ENCODE results near the gene DTD1.

DNA sequence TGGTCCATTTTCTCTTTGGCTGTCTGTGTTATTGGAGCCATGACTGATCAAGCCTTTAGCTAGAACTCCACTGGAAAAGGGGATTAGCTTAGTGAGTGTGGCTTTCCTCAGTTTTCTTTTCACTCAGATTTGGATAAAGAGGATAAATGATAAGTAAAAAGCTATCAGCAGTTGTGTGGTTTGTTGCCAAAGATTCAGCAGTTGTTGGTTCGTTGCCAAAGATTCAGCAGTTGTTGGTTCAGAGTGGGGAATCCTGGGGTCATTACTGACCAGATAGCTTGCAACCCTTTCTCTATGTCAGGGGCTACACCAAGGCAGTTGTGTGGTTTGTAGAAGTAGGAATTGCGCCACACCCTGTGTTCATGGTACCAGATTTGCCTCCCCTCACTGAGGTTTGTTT lies 118.1 kb downstream of the DTD1 start:
- TF ChIP-seq POLR2A (IDR thresholded peaks at IDR 0.05), result no peak
- TF ChIP-seq, protein P1, sequence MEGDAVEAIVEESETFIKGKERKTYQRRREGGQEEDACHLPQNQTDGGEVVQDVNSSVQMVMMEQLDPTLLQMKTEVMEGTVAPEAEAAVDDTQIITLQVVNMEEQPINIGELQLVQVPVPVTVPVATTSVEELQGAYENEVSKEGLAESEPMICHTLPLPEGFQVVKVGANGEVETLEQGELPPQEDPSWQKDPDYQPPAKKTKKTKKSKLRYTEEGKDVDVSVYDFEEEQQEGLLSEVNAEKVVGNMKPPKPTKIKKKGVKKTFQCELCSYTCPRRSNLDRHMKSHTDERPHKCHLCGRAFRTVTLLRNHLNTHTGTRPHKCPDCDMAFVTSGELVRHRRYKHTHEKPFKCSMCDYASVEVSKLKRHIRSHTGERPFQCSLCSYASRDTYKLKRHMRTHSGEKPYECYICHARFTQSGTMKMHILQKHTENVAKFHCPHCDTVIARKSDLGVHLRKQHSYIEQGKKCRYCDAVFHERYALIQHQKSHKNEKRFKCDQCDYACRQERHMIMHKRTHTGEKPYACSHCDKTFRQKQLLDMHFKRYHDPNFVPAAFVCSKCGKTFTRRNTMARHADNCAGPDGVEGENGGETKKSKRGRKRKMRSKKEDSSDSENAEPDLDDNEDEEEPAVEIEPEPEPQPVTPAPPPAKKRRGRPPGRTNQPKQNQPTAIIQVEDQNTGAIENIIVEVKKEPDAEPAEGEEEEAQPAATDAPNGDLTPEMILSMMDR (IDR thresholded peaks at IDR 0.05), result no peak
